ENCODE results near the gene CACNA1H. TPM values are rescaled to one million over a fixed set of nuclear protein-coding genes. Genes with fewer than 3 reads are reported as not detected.

The CACNA1H gene
- total and polyA plus RNA-seq, 9 of the 15 experiments (the other 6 are each of a cell fraction or from before 2014, with no cell fraction given), result 0.10 to 0.18 TPM; not detected in 7

DNA sequence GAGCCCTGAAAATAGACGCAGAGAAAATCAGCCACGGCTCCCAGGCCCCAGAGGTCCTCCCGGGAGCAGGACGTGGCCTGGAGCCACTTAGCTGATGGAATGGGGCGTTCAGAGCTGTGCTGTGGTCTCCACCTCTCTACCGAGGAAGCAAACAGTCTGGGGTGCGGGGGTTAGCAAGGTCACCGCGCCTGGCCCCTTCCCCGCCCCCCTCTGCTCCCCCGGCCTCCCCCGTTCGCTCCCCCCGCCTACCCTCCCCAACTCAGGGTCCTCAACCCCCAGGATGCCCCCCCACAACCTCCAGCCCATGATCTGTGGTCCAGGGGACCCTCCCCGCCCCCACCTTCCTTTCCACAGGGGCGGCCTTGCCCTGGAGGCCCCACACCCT is 36.2 kb upstream of the CACNA1H start (continued):
- TF ChIP-seq, protein P1, sequence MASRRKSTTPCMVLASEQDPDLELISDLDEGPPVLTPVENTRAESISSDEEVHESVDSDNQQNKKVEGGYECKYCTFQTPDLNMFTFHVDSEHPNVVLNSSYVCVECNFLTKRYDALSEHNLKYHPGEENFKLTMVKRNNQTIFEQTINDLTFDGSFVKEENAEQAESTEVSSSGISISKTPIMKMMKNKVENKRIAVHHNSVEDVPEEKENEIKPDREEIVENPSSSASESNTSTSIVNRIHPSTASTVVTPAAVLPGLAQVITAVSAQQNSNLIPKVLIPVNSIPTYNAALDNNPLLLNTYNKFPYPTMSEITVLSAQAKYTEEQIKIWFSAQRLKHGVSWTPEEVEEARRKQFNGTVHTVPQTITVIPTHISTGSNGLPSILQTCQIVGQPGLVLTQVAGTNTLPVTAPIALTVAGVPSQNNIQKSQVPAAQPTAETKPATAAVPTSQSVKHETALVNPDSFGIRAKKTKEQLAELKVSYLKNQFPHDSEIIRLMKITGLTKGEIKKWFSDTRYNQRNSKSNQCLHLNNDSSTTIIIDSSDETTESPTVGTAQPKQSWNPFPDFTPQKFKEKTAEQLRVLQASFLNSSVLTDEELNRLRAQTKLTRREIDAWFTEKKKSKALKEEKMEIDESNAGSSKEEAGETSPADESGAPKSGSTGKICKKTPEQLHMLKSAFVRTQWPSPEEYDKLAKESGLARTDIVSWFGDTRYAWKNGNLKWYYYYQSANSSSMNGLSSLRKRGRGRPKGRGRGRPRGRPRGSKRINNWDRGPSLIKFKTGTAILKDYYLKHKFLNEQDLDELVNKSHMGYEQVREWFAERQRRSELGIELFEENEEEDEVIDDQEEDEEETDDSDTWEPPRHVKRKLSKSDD (conservative IDR thresholded peaks at IDR 0.05; ENCODE audit: low read length), result no peak
- TF ChIP-seq GABPA (tag; conservative IDR thresholded peaks at IDR 0.05; ENCODE audit: low read depth) (no peak), CHD1 (IDR thresholded peaks at IDR 0.05; ENCODE audit: low read length) (no peak), PHB2 (IDR thresholded peaks at IDR 0.05; ENCODE audit: low read depth) (no peak), ESRRB (CRISPR knock-in tag; IDR thresholded peaks at IDR 0.05; ENCODE audit: borderline replicate concordance) (no peak)
- TF ChIP-seq, protein P2, sequence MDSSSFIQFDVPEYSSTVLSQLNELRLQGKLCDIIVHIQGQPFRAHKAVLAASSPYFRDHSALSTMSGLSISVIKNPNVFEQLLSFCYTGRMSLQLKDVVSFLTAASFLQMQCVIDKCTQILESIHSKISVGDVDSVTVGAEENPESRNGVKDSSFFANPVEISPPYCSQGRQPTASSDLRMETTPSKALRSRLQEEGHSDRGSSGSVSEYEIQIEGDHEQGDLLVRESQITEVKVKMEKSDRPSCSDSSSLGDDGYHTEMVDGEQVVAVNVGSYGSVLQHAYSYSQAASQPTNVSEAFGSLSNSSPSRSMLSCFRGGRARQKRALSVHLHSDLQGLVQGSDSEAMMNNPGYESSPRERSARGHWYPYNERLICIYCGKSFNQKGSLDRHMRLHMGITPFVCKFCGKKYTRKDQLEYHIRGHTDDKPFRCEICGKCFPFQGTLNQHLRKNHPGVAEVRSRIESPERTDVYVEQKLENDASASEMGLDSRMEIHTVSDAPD (CRISPR knock-in tag; IDR thresholded peaks at IDR 0.05), result no peak

Data from K562 (cell line).